HCT116 (cell line): Measurements from ENCODE around the gene RAD54L2. TPM values are rescaled to one million over a fixed set of nuclear protein-coding genes. Genes with fewer than 3 reads are reported as not detected.

Experiments
- ATAC-seq: fragments of 200-7000 bp; cut with Tn5 transposase; 2 replicates; pipeline ENCODE4 v1.9.1; 2020; ENCODE audit warnings: mild to moderate bottlenecking, moderate library complexity
- BruUV-seq: library from RNA; stranded (reverse); fragments of 400-500 nt; replicated peaks from 2 replicates; lab custom pipeline; 2021; lab: Mats Ljungman, UMichigan
- CTCF ChIA-PET: fragments of 300-600 bp; sonication (Branson Sonifier 250); formaldehyde crosslinking; loops from one replicate; lab custom pipeline; 2021; ENCODE audit warnings: antibody characterized with exemption; lab: Charles Lee
- POLR2A ChIA-PET: fragments of 300-600, 350-600 bp; sonication (Branson Sonifier 250); formaldehyde crosslinking; loops from one replicate; lab custom pipeline; 2021; ENCODE audit warnings: antibody characterized with exemption; lab: Charles Lee
- RAD21 ChIA-PET, 2 experiments: fragments of 300-600 bp; sonication (Branson Sonifier 250); formaldehyde crosslinking; loops; one replicate each; lab custom pipeline; 2023; ENCODE audit warnings: low total read pairs in 2 of 2; ENCODE audit not compliant: uncharacterized antibody in 2 of 2, unreplicated experiment in 2 of 2, low non-redundant PET in 1 of 2; lab: Charles Lee
- DNase-seq: peaks from one replicate; pipeline ENCODE4 v3.0.0-alpha.2; 2010; ENCODE audit warnings: low read depth, low spot score
- H2AFZ ChIP-seq: fragments of 200-600 bp; shearing (Covaris generic), sonication (generic); 2 replicates; pipeline ENCODE4 v1.6.1; 2017; ENCODE audit warnings: low read depth, mixed run types, mixed read lengths, antibody characterized with exemption, low read length; ENCODE audit not compliant: poor library complexity, severe bottlenecking
- H3K27ac ChIP-seq: 2 replicates; pipeline ENCODE4 v1.5.1; 2012; ENCODE audit warnings: low read depth, low read length
- H3K27me3 ChIP-seq: fragments of 200-600 bp; sonication (generic); 2 replicates; pipeline ENCODE4 v1.6.1; 2016; ENCODE audit warnings: mixed run types, low read length, mixed read lengths; ENCODE audit not compliant: insufficient read depth
- H3K36me3 ChIP-seq, 2 experiments: fragments of 200-500 bp in 1 of 2; fragments of 200-600 bp in 1 of 2; sonication (Bioruptor generic) in 1 of 2; sonication (generic) in 1 of 2; 2 replicates each; pipeline versions ENCODE4 v1.5.1 to v1.6.1; 2014 to 2016; ENCODE audit warnings: low read length in 2 of 2, inconsistent platforms in 1 of 2, mixed read lengths in 1 of 2, mixed run types in 1 of 2; ENCODE audit not compliant: insufficient read depth in 2 of 2, control insufficient read depth in 1 of 2
- H3K4me1 ChIP-seq, 2 experiments: fragments of 200-600 bp in 1 of 2; sonication (generic) in 1 of 2; 2 replicates each; pipeline versions ENCODE4 v1.5.1 to v1.6.1; 2012 to 2017; ENCODE audit warnings: low read length in 2 of 2, inconsistent platforms in 1 of 2, mild to moderate bottlenecking in 1 of 2, mixed read lengths in 1 of 2, mixed run types in 1 of 2, moderate library complexity in 1 of 2; ENCODE audit not compliant: insufficient read depth in 2 of 2, control insufficient read depth in 1 of 2
- H3K4me2 ChIP-seq: fragments of 200-600 bp; sonication (generic); 2 replicates; pipeline ENCODE4 v1.6.1; 2017; ENCODE audit warnings: mixed run types, low read length, mixed read lengths
- H3K4me3 ChIP-seq, 2 experiments: fragments of 200-600 bp in 1 of 2; sonication (generic) in 1 of 2; replicated peaks in 1 of 2; 2 replicates each; pipeline ENCODE4 v1.5.1; 2011 to 2016; ENCODE audit warnings: low read length in 2 of 2, control low read depth in 1 of 2, low read depth in 1 of 2, mild to moderate bottlenecking in 1 of 2, mixed read lengths in 1 of 2, mixed run types in 1 of 2
- H3K79me2 ChIP-seq: fragments of 200-600 bp; sonication (generic); 2 replicates; pipeline ENCODE4 v1.6.1; 2017; ENCODE audit warnings: mild to moderate bottlenecking, mixed run types, low read length, moderate library complexity, mixed read lengths; ENCODE audit not compliant: insufficient read depth
- H3K9ac ChIP-seq: fragments of 200-600 bp; sonication (generic); 2 replicates; pipeline ENCODE4 v1.6.1; 2016; ENCODE audit warnings: low read length, mixed read lengths
- H3K9me2 ChIP-seq: fragments of 200-600 bp; sonication (generic), shearing (Covaris generic); 2 replicates; pipeline ENCODE4 v1.6.1; 2017; ENCODE audit warnings: mixed run types, mild to moderate bottlenecking, moderate library complexity; ENCODE audit not compliant: insufficient read depth
- H3K9me3 ChIP-seq, 2 experiments: fragments of 200-500 bp in 1 of 2; fragments of 200-600 bp in 1 of 2; sonication (Bioruptor generic) in 1 of 2; sonication (generic) in 1 of 2; 2 replicates each; pipeline ENCODE4 v1.6.1; 2014 to 2017; ENCODE audit warnings: low read length in 2 of 2, mixed read lengths in 2 of 2, inconsistent platforms in 1 of 2, low read depth in 1 of 2, mild to moderate bottlenecking in 1 of 2, mixed run types in 1 of 2, moderate library complexity in 1 of 2; ENCODE audit not compliant: control insufficient read depth in 1 of 2, insufficient read depth in 1 of 2
- H4K20me1 ChIP-seq: fragments of 200-600 bp; sonication (generic), shearing (Covaris generic); 2 replicates; pipeline ENCODE4 v1.6.1; 2017; ENCODE audit warnings: mixed run types, mild to moderate bottlenecking, moderate library complexity; ENCODE audit not compliant: insufficient read depth
- CBX3 ChIP-seq: IDR thresholded peaks from 2 replicates; pipeline ENCODE4 v1.6.1; 2012; ENCODE audit warnings: low read depth
- EZH2 ChIP-seq: fragments of 200-600 bp; sonication (generic); IDR thresholded peaks from 2 replicates; pipeline ENCODE4 v1.6.1; 2017; ENCODE audit warnings: antibody characterized with exemption, mixed run types
- EZH2phosphoT487 ChIP-seq: fragments of 200-600 bp; IDR thresholded peaks from 2 replicates; pipeline ENCODE4 v1.6.1; 2018; ENCODE audit warnings: antibody characterized with exemption, borderline replicate concordance
- FOSL1 ChIP-seq: IDR thresholded peaks from 2 replicates; pipeline ENCODE4 v1.6.1; 2012; ENCODE audit warnings: low read depth
- POLR2A ChIP-seq: IDR thresholded peaks from 2 replicates; pipeline ENCODE4 v1.7.0; 2011; ENCODE audit warnings: borderline replicate concordance; ENCODE audit not compliant: insufficient read depth, insufficient read length; ENCODE audit errors: extremely low read depth
- POLR2AphosphoS5 ChIP-seq: IDR thresholded peaks from 2 replicates; pipeline ENCODE4 v1.6.1; 2011; ENCODE audit warnings: mild to moderate bottlenecking, low read depth, low read length, moderate library complexity
- SIN3A ChIP-seq: IDR thresholded peaks from 2 replicates; pipeline ENCODE4 v1.6.1; 2012; ENCODE audit warnings: low read depth
- TCF7L2 ChIP-seq: IDR thresholded peaks from 2 replicates; pipeline ENCODE4 v1.7.0; 2011; ENCODE audit warnings: borderline replicate concordance, inconsistent platforms; ENCODE audit not compliant: insufficient read depth, insufficient read length; ENCODE audit errors: extremely low read depth
- ZFX ChIP-seq: fragments of 450-650 bp; IDR thresholded peaks from 2 replicates; pipeline ENCODE4 v1.6.1; 2017
- intact Hi-C: fragments of 100-400 bp; cut with micrococcal nuclease; formaldehyde crosslinking; loops from 2 replicates; pipeline ENCODE4 v1.10.0; 2022
- total RNA-seq: library from RNA; stranded (reverse); gene quantifications from one replicate; pipeline ENCODE4 v1.2.1, GENCODE V29; 2021; ENCODE audit not compliant: unreplicated experiment
- TF ChIP-seq, protein P1 (sequence below): IDR thresholded peaks from 2 replicates; pipeline ENCODE4 v1.6.1; 2012
- TF ChIP-seq, protein P2 (sequence below): IDR thresholded peaks from 2 replicates; pipeline ENCODE4 v1.6.1; 2012

The RAD54L2 gene
- total RNA-seq, 1 experiment from 2014 or later = 20.2 TPM

DNA sequence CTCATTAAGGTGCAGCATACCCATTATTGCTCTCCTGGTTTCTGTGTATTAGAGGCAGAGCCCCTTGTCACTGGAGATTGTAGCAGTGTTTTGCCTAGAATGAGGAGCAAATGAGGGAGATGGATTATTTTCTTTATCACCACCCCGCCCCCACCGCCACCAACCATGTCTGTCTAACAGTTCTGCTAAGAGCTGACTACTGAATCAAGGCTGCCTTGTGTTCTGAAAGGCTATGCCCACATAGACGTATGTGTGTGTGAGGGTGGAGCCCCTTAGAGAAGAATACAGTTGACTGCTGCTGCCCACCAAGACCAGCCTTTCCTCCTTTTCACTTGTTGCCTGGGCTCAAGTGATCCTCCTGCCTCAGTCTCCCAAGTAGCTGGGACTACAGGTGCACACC lies 47.4 kb downstream of the RAD54L2 start:
- H3K4me3 ChIP-seq = no peak overlapping the region
- intact Hi-C loops = no loop called here
- no peaks in the 10 kb centered on the region for H3K9me2 ChIP-seq
- no peaks in the 10 kb centered on the region for H3K9me3 ChIP-seq
- RAD21 ChIA-PET = no interaction called here
- BruUV-seq = no TSS peak
- H3K4me2 ChIP-seq = no peak overlapping the region
- CTCF ChIA-PET = no interaction called here
- H4K20me1 ChIP-seq = no peaks in the 10 kb centered on the region
- no peak overlapping the region for H2AFZ ChIP-seq
- H3K27me3 ChIP-seq = no peaks in the 10 kb centered on the region
- TF ChIP-seq ZFX (no peak), EZH2phosphoT487 (no peak), CBX3 (no peak), POLR2AphosphoS5 (no peak), TCF7L2 (no peak), POLR2A (no peak), FOSL1 (no peak), SIN3A (no peak), EZH2 (no peak)
- TF ChIP-seq, protein P1, sequence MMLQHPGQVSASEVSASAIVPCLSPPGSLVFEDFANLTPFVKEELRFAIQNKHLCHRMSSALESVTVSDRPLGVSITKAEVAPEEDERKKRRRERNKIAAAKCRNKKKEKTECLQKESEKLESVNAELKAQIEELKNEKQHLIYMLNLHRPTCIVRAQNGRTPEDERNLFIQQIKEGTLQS = no peak
- TF ChIP-seq, protein P2, sequence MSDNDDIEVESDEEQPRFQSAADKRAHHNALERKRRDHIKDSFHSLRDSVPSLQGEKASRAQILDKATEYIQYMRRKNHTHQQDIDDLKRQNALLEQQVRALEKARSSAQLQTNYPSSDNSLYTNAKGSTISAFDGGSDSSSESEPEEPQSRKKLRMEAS = no peak
- POLR2A ChIA-PET = no interaction called here
- no peaks in the 10 kb centered on the region for H3K4me1 ChIP-seq
- peaks cover 23% of the 10 kb centered on the region for H3K79me2 ChIP-seq
- H3K36me3 ChIP-seq = peaks cover 6 to 7% of the 10 kb centered on the region in 2 experiments; a peak in 1 of 4 replicates
- DNase-seq (no peak), ATAC-seq (no peak)
- H3K9ac ChIP-seq = no peak overlapping the region
- no peak overlapping the region for H3K27ac ChIP-seq

Other genes with a start within 250 kb of the RAD54L2 start
- gene MANF, start 153.4 kb upstream of the RAD54L2 start, total RNA-seq = 132 TPM
- 24.1 TPM for gene RBM15B, start 147.4 kb upstream of the RAD54L2 start, total RNA-seq
- 38.3 TPM for gene DCAF1, start 38.7 kb upstream of the RAD54L2 start, total RNA-seq
- gene TEX264, start 132.5 kb downstream of the RAD54L2 start, total RNA-seq = 36.0 TPM
- 0.32 TPM for gene GRM2, start 168.3 kb downstream of the RAD54L2 start, total RNA-seq
- not detected for gene IQCF6, start 240.5 kb downstream of the RAD54L2 start, total RNA-seq